Activated CD4-positive, alpha-beta T cell treated with anti-CD3 and anti-CD28 coated beads for 24 hours (primary cell): Measurements from ENCODE around the gene DHX15.
A peak's percentile ranks its signal among the peaks of the same experiment; 100 is the strongest.
"Not testable (repeated sequence)": the region's sequence is repeated elsewhere in the genome, so short reads cannot be mapped to it uniquely, and the experiment has no call there.

ENCODE experiments used
- DNase-seq, 2 donors: peaks; one replicate each; pipeline ENCODE4 v3.0.0-alpha.2; 2020; ENCODE audit warnings: low read depth in 2 of 2

Gene DHX15

DNA sequence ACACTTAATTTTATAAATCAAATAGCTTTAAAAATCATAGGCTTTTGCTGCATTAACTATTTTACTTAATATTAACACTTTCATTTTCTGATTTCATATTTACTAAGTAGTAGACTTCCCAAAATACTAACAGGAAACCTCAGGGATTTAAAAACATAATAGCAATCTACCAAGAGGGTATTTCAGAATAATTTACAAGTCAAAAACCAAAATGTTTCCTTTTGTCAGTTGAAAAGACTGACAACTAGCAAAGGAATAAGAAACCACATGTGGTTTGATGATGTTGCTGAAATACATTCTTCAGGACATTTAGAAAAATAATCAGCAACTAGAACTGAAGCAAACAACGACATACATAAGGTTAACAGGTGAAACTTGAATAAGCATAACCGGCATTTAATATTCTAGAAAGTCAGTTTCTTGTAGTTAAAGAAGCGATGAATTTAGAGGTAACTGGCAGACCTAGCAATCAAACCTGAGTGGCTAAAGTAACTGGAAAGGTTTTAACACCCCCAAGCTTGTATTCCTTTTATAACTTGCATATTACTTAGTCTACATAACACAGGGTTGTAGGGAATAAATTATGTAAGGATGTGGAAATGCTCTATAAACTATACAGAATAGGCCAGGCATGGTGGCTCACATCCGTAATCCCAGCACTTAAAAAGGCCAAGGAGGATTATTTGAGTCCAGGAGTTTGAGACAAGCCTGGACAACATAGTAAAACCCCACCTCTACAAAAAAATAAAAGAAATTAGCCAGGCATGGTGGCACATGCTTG is 40.0 kb downstream of the DHX15 start:
- DNase-seq, result no peak

DNA sequence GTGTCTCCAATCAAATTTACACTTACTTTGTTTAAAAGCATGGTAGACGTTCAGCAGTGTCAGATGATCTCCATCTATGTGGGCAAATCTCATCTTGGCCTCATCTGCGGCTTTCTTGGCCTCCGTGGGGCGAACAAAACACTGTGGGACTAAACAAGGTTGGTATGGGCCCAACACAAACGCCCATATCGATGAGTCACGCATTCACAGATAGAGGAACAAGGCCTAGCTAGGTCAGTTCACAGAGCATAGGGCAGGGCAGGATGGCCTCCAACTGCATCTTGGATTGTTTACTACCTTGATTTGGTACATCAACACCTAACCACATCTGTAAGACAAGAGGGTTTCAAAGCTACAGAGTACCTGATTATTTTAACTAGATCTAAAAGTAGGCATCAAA is 47.3 kb downstream of the DHX15 start:
- DNase-seq, result no peak

DNA sequence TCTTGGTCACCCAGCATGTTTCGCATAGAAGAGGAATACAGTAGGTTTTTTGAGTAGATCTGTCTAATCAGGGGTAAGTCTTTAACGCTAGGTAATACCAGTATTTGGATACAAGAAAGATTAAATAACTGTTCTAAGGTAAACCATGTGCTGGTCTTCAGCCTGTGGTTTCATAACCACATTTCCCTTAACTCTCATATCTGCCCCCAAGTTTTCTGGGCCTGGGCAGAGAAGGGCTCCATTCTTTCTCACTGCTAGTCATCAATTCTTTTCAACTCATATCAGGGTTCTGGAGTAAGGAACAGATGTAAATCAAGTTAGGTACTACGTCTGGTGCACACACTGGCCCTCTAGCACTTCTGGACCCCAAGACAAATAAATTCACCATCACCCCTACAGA is 49.0 kb downstream of the DHX15 start:
- DNase-seq, result no peak

DNA sequence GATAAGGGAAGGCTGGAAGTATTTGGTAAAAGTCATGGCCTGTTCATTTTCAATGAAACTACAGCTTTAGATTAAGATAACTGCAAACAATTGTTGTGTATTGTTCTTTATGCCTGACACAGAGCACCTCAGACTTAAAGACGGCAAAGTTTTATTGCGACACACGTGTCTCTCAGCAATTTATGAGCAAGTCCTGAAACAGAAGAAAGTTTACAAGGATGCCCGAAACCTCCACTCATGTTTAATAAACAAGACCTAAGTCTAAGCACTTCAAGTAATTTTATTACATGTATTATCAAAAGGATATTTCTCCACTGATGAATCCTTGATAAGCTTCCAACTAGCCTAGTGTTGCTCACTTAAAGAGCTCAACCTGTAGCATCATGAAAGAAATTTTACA is 51.0 kb downstream of the DHX15 start:
- no peak for DNase-seq

DNA sequence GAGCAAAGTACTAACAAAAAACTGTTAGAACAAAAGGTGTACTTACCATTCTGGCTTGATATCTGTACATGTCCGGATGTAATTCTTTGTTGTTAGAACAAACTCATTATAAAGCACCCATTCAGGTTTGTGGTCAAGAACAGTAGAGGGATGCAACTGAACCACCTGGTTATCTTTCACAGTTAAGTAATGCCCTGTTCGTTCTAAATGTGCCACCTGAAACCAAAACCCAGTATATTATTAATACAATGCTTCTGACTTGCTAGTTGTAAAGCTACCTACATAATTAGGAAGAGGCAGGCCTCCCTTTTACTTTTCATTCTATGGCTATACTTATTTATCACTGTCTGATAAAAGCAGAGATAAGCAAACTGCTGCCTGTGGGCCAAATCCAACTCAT is 54.8 kb downstream of the DHX15 start:
- DNase-seq, result no peak

DNA sequence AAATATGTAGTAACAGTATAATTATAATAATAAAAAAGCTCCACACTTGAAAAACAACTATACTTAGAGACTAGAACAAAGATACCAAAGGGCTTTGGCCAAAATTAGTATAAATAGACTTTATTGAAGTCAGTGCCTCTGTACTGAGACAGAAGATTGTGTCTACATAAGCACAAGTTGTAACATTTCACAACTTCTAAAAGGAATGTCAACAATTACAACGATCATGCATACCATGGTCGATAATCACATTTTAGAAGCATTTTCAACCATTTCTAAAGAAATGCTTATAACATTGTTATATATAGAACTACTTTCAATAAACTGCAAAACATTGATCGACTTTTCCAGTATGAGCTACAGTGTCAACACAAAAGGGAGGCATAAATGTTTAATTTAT is 57.0 kb downstream of the DHX15 start:
- DNase-seq, result no peak

DNA sequence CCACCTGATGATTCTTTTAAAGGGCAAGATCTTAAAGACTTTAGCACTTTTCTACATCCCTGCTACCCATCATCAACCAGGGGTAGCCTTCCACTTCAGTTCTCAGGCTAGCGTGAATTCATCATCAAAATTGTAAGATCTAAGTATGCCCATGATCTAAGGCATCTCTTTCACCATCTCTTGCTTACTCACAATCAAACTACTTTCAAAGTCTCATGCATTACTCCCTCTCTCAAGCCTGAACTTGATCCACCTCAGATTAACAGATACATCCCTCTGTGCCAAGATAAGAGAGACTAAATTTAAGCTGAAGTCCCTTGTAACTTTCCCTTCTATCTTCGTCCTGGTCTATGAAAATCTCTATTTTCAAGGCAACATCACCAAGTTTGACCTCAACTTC is 62.8 kb downstream of the DHX15 start:
- DNase-seq, result no peak

DNA sequence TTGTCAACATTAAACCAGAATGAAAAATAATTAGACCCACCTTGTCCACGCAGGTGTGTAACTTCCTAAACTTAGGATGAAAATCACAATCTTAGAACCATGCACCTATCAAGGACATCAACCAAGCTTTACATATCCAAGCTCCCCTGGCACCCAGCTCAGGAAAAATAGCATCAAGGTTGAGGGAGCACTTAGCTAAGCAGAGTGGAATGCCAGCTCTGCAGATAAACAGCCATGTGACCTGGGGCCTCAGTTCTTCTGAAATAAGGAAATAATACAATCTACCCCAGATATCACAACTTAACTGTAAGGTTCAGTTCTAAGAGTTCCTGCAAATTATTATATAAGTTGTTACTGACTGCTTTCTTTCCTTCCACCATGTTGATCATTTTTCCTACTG is 64.7 kb downstream of the DHX15 start:
- DNase-seq, result no peak

DNA sequence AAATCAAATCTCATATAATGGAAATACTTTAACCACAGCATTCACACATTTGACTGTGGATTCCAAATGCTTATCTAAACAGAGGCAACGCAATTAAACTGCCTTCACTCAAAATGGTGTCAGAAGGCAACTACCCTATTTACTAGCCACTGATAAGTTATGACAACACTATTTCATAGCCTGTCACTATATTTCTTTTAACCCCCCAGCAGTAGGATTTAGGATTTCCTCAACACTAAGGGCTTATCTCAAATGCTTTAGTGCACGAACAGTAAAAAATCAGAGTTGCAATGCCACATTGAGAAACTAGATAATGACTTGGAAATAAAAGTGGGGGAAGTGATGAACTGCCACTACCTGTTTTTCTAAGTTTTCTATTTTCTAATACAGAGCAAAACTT is 66.7 kb downstream of the DHX15 start:
- DNase-seq, result no peak

DNA sequence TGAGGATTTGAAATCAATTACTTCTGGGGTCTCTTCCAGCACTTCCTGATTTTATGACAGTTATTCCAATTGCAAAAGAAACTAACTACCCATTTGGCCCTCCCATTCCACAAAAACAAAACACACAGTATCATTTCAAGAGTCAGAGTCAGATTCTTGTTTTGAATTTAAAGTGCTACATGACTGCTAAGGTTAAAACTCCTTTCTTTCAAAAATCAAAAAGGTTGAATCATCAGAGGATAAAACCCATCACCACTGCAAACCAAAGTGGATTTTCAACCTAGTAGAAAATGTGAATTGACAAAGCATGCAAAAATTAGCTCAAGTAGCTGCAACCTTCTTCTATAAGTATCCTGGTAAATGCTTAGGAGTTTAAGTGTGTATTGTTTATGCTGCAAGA is 67.4 kb downstream of the DHX15 start:
- DNase-seq, result no peak

DNA sequence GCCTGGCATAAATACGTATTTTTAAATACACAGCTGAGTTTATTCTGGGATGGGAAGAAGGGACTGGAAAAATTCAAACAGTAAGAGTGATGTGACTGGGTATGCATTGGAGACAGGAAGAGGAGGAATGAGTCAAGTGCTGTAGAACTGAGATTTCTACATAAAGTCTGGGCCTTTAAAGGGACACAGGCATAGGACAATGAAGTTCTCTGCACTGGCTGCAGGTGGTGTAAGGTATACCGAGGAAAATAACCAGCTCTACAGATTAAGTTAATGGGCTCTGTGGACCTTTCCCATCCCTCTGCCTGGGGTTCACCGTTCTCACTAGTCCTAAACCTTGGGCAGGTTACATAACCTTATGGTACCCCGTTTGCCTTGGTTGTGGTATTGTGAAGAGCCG is 68.7 kb downstream of the DHX15 start:
- DNase-seq, result no peak

DNA sequence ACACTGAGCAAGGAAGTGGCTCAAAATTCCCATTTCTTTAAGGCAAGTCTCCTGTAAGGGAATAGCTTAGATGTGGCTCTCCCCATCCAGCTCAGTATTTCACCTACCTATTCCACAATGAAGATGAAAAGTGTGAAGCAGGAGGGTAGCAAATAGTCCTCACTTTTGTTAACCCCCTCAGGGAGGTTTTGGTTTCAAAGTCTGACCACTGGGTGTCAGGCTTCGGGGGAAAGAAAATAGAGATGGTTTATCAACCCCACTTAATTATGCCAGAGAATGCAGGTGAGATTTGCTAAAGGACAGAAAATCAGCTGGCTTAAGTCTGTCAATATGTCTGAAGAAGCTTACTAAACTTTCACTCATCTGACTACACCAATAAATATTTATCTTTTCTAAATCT is 69.5 kb downstream of the DHX15 start:
- DNase-seq, result no peak

DNA sequence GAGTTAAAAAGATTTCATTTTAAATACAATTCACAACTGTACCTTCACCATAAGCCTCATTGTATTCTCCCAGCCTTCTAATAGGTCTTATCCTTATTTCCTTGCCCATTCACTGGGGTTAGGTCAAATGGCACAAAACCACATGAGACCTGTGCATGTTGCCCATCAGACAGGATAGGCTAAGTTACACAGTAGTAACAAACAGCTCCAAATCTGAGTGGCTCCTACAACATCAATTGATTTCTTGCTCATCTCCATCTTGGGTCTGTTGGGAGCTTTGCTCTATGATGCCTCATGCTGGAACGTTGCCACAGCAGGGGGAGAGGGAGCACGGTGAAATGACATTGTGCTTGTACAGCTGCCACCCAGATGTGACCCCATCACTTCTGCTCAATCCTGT is 70.6 kb downstream of the DHX15 start:
- no peak for DNase-seq

DNA sequence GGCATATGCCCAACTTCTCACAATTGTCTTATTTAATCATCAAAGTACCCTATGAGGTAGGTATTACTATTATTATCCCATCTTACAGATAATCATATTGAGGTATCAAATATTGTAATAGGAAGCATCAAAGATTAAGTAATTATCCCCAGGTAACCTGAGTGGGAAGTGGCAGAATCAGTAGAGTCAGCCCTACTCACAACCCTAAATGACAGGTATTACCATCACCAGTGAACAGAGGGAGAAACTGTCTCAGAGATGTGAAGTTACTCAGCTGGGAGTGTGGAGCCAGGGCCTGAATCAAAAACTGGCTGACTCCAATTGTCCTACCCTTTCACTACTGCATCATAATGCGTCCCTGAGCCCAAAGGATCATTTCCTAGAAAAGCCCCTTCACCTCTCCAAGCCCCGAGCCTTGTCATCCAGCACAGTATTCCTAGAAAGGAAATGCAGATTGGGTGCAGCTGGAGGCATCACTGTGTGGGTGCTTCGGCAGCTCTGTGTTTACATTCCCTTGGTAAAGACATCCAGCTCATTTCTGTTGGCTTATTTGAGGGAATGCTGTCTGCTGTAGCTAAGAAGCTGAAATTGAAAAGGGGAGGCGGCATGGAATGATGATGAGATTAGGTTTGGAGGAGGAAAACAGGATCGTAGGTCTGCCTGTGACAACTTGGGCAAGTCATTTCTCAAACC is 72.8 kb downstream of the DHX15 start:
- no peak for DNase-seq

DNA sequence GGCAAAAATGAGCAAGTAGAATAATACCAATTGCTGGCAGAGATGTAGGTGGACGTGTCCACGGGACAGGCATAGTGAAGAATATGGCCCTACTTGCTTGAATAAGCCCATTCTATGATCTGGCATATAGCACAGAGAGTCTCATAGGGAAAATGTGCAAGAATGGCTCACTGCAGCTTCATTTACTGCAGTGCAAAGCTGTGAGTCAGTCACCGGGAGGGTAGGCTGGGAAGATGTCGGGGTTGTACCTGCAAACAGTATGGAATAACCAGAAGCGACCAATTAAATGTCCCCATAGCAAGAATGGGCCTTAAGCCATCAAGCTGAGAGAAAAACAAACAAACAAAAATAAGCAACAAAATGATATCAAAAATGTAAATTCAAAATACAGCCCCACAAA is 74.3 kb downstream of the DHX15 start:
- DNase-seq, result no peak

DNA sequence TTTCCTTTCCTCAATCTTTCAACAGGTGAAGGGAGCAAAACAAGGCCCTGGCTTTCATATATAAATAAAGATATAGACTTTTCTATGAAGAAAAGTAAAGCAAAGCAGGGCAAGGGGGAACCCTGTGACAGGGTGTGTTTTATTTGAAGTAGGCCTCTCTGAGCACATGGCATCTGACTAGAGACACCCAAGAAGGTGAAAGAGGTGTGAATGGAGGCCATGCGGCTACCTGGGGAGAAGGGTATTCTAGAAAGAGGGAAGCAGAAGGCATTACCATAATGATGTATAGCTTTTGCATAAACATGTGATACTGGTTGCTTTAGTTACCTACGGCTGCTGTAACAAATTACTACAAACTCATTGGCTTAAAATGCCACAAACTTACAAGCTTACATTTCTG is 75.8 kb downstream of the DHX15 start:
- DNase-seq, result no peak

DNA sequence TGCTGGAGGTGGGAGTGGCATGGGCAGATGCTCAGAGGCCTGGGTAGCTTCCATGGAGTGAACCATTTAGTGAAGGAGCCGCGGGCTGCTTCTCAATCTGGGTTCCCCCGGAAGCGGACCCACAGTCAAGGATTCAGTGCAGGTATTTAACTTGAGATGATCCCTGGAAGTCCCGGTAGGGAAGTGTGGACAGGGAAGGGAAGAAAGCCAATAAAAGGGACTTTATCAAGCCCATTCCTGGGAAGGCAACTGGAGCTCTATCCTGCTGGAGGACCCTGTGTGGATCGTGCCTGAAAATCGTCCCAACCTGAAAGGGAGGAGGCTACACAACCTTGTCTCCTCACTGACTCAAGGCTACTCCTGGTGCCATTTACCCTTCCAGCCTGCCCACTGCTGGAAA is 76.9 kb downstream of the DHX15 start:
- no peak for DNase-seq

DNA sequence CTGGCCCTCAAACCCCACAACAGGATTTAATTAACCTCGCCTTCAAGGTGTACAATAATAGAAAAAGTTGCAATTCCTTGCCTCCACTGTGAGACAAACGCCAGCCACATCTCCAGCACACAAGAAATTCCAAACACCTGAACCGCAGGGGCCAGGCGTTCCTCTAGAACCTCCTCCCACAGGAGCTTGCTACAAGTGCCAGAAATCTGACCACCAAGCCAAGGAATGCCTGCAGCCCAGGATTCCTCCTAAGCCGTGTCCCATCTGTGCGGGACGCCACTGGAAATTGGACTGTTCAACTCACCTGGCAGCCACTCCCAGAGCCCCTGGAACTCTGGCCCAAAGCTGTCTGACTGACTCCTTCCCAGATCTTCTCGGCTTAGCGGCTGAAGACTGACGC is 81.3 kb downstream of the DHX15 start:
- DNase-seq, result not testable (repeated sequence)

DNA sequence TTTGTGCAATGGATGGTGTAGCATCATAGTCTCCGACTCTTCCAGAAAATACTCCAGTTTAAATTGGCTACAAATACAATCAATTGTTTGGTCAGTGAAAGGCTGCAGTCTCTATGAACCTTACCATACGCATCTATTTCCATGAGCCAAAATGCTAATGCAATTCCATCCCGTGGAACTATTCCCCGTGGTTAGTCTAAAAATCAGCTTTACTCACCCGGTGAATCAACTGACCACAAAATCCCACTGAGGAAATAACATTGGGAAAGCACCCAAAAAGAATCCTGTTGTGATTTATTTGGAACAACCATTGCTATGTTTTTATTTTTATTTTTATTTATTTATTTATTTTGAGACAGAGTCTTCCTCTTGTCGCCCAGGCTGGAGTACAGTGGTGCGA is 87.1 kb downstream of the DHX15 start:
- no peak for DNase-seq

DNA sequence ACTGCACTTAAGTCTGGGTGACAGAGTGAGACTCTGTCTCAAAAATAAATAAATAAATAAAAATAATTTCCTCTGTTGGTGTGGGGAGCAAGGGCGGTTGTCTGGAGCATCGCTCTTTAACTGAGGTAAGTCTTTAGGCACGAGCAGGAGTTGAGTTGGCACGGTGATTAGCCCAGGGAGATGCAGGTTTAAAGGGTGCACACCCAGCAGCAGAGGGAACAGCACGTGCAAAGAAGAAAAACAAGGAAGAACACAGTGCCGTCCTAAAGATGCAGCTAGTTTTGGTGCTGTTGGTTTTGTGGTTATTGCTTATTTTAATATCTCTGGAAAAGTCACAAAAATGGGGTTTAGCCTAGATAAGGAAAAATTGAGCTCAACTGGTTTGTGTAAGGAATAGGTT is 87.8 kb downstream of the DHX15 start:
- no peak for DNase-seq

DNA sequence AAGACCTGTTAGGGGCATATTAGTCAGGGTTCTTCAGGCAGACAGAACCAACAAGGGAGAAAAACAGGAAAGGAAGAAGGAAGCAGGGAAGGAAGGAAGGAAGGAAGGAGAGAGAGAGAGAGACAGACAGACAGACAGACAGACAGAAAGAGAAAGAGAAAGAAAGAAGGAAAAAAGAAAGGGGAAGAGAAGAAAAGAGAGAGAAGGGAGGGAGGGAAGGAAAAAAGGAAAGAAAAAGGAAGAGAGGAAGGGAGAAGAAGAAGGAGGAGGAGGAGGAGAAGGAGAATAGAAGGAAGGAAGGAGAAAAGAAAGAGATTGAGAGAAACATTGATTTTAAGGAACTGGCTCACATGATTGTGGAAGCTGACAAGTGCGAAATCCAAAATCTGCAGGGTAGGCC is 89.0 kb downstream of the DHX15 start:
- no peak for DNase-seq

DNA sequence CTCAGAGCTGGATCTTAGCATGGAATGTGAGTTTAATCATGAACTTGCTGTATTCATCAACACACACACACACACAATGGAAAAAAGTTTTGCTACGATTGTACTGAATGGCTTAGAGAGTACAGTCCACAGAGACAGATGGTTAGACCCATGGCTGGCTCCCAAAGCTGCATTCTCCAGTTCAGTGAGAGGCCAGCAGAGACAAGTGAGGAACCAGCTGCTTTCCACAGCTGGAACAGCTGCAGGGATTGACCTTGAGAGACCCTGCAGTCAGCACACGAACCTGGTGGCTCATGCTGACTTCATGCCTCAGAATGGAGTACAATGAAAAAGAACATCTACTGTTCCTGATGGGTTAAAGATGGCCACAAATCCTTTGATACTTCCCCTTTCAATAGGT is 94.5 kb downstream of the DHX15 start:
- no peak for DNase-seq

DNA sequence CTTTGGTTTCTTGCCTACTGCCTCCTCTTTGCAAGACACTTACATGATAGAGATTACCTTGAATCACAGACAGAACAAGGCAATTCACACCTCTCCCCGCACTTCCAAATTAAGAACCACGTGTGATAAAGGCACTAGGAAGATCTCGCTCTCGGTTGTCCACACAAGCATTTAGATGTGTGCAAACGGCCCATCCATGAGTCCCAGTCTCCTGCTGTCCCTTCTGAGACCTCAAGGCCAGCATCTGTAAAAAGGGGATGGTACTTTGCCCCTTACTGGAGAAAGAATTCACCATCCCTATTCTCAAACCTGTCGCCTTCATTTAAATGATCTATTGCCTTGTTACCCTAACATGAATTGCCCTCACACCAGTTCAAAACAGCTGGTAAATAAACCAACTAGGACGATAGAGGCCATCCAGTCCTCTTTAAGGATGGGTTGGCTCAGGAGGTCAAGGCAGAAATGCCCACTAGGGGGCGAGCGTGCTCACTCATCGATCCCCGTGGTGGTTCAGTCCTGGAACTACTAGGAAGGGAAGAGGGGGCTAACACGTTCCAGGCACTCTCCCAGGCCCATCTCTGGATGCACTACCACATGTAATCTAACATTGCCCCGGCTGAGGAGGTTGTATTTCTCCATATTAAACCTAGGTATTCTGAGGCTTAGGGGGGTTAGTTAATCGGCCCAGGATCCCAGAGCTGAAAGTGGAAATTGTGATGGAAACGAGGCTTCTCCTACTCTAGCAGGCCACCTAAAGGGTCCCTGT is 95.8 kb downstream of the DHX15 start:
- peak; percentile 43 to 61 for DNase-seq
